ENCODE data around the gene TULP3.

TULP3 gene

DNA sequence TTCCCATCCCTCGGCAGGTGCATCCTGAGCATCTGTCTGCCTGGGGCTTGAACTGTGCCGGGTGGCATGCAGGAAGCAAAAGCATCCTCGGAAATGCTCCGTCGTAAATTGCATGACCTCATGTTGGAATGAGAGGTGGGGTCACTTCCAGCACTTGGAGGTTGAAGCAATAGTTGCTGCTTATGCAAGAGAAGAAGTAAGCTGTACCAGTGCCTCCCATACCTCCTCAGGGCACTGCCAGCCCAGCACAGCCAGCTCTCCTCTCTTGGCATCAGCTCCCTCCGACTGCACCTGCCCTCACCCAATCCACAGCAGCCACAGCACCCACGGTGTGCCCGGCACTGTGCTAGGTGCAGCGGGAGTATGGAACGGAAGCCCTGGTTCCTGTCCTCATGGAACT is 80.1 kb downstream of the TULP3 start:
- DNase-seq: no peak

DNA sequence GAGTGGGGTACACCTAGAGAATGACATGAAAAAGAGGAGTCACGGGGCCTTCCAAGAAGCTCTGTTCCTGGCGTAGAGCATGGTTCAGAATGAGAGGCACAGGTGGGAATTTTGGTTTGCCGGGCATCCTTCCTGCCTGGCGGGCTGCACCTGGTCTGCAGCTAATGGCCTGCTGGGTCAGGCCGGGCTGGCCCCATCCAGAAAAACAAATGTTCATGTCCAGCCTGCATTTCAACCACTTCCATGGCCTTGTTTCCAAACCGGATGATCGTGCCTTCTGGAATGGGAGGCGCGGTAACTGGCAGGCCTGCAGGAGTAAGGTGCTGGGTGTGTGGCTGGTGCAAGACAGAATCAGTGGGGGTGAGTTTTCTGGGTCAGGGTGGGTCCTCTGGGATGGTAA is 82.9 kb downstream of the TULP3 start:
- DNase-seq: no peak

DNA sequence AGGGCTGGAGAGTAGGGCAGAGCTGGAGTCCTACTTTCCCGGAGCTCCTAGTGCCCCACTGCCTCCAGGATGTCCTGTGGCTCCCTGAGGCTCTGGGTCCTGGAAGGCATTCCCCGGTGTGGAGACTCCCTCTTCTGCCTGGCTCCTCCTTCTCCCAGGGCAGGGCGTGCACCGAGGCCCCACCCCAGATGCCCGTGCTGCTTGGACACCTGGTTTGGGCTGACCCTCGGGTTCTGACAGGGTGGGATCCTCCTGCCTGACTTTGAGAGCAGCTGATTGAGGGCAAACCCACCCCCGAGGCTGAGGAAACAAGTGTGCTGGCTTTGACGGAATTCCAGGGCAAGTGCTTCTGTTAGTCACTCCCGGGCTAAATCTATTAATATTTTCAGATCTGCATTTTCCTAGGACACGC is 83.9 kb downstream of the TULP3 start:
- no peak for DNase-seq

DNA sequence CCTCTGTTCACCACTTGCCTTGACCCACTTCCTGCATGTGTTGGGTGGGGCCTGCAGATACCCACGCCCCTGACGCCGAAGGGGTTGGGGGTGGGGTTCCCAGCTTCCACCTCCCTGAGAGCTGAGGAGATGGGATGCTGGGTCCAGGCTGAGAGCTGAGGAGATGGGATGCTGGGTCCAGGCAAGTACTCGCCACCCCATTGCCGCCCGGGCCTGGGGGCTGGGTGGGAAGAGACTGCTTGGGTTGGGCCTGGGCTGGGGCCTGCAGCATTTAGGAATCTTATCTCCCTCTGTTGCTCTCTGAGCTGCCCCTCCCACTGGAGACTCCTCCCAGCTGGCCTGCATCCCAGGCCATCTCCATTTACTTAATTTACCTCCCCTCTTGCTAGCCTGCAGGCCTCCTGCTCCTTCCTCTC is 85.9 kb downstream of the TULP3 start:
- DNase-seq: no peak

GRCh38 chr12:2977776-2978175 is 87.1 kb downstream of the TULP3 start:
- no peak for DNase-seq

GRCh38 chr12:2979806-2980205 is 89.1 kb downstream of the TULP3 start:
- no peak for DNase-seq

GRCh38 chr12:2980630-2981029 is 89.9 kb downstream of the TULP3 start:
- no peak for DNase-seq

DNA sequence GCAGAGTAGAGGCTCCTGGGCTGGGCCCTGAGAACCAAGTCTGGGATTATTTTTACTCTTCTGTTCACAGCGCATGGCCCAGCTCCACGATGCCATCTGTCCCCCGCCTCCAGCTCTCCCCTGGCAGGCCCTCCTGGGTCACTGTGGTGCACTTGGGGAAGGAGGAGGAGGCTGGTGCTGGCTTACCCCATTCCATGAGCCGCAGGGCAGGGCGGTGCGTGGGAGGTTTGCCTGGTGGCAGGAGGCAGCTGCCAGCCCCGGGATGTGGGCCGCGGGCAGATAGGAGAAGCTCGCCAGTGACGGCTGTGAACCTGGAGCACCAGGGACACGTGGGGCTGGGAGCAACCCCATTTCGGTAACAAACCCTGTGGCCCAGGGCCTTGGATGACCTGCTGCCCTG is 91.7 kb downstream of the TULP3 start:
- no peak for DNase-seq

DNA sequence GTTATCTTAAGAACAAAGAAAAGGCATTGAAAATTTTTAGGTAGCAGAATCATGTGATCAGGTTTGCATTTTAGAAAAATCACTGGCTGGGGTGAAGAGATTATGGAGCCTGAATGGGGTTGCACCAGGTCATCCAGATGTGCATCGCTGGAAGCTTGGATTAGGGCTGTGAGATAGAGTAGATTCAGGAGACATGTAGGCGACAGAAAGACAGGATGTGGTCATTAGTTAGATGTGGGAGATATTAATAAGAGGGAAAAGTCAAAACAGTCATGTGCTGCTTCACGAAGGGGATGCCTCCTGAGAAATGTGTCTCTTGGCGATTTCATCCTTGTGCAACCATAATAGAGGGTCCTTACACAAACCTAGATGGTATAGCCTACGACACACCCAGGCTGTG is 93.6 kb downstream of the TULP3 start:
- no peak for DNase-seq

DNA sequence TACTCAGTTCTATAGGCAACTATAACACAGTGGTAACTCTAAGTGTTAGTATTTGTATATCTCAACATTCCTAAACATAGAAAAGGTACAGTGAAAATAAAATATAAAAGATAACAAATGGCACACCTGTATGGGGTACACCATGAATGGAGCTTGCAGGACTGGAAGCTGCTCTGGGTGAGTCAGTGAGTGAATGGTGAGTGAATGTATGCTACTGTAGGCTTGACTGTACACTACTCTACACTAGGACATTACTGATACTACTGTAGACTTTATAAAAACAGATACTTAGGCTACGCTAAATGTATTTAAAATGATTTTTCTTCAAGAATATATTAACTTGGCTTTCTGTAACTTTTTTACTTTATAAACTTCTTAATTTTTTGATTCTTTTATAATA is 94.0 kb downstream of the TULP3 start:
- DNase-seq: no peak

- no peak for DNase-seq
These were observed 96.2 kb downstream of the TULP3 start for GRCh38 chr12:2986876-2987275.

DNA sequence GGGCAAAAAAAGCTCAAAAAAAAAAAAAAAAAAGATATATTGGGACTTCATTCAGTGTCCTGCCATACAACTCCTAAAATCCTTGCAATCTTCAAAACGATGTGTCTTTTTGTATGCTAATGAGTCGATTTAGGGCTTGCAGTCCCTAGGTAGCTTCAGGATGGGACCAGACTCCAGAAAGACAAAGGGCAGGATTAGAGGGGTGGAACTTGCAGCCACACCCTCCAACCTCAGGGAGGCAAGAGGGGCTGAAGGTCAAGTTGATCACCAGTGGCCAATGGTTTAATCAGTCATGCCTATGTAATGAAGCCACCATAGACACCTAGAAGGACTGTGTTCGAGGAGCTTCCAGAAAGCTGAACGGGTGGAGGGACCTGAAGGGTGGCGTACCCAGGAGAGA is 97.8 kb downstream of the TULP3 start:
- DNase-seq: no peak

Measured in inflammatory macrophage (primary cell).